H1 (cell line): Measurements from ENCODE around the gene ACAP1. TPM values are rescaled to one million over a fixed set of nuclear protein-coding genes. Genes with fewer than 3 reads are reported as not detected.

Experiments
- CTCF ChIA-PET: fragments of 300-600 bp; sonication (Branson Sonifier 250); formaldehyde crosslinking; loops from one replicate; lab custom pipeline; 2021; ENCODE audit not compliant: partially characterized antibody; lab: Charles Lee
- POLR2A ChIA-PET: fragments of 300-600 bp; sonication (Branson Sonifier 250); formaldehyde crosslinking; loops from one replicate; lab custom pipeline; 2021; ENCODE audit warnings: inconsistent platforms; ENCODE audit not compliant: partially characterized antibody; lab: Charles Lee
- DNase-seq, 2 experiments: peaks; one replicate each; pipeline versions ENCODE4 v3.0.0 to v3.0.0-alpha.2; 2010 to 2022; ENCODE audit warnings: low spot score in 2 of 2, low read depth in 1 of 2, mixed read lengths in 1 of 2
- FAIRE-seq: peaks from 2 replicates; lab custom pipeline; 2011; peaks lifted over from hg19 to GRCh38; lab: Jason Lieb, UNC
- H2AFZ ChIP-seq: 2 replicates; pipeline ENCODE4 v1.8.1; 2012; ENCODE audit warnings: low read length, inconsistent platforms
- H2AK5ac ChIP-seq: 2 replicates; pipeline ENCODE4 v1.6.1; 2013; ENCODE audit warnings: low read depth, low read length
- H2BK120ac ChIP-seq: replicated peaks from 2 replicates; pipeline ENCODE3; 2013; ENCODE audit warnings: low read depth, low read length, inconsistent platforms
- H2BK12ac ChIP-seq: 2 replicates; pipeline ENCODE4 v1.6.1; 2013; ENCODE audit warnings: low read depth, low read length
- H2BK15ac ChIP-seq: 2 replicates; pipeline ENCODE4 v1.6.1; 2013; ENCODE audit warnings: low read length
- H2BK20ac ChIP-seq: 2 replicates; pipeline ENCODE4 v1.6.1; 2013; ENCODE audit warnings: low read length
- H2BK5ac ChIP-seq: 2 replicates; pipeline ENCODE4 v1.6.1; 2013; ENCODE audit warnings: low read depth, low read length
- H3K14ac ChIP-seq: 2 replicates; pipeline ENCODE4 v1.6.1; 2013; ENCODE audit warnings: inconsistent platforms; ENCODE audit not compliant: insufficient read length
- H3K18ac ChIP-seq: 2 replicates; pipeline ENCODE4 v1.6.1; 2013; ENCODE audit warnings: low read length; ENCODE audit errors: extremely low read depth
- H3K23ac ChIP-seq: 2 replicates; pipeline ENCODE4 v1.6.1; 2013; ENCODE audit warnings: inconsistent platforms; ENCODE audit not compliant: insufficient read length
- H3K23me2 ChIP-seq: 2 replicates; pipeline ENCODE4 v1.6.1; 2013; ENCODE audit warnings: low read depth, low read length
- H3K27ac ChIP-seq: 2 replicates; pipeline ENCODE4 v1.6.1; 2011; ENCODE audit warnings: low read depth, low read length, inconsistent platforms
- H3K27me3 ChIP-seq, 4 experiments: replicated peaks in 1 of 4; 1 replicate in 1 of 4; 2 replicates in 3 of 4; pipeline versions ENCODE4 v1.6.1 to v1.8.1; 2011 to 2013; ENCODE audit warnings: low read length in 3 of 4, mild to moderate bottlenecking in 3 of 4, inconsistent platforms in 2 of 4, mixed read lengths in 2 of 4, moderate library complexity in 1 of 4; ENCODE audit not compliant: control insufficient read depth in 3 of 4, insufficient read depth in 3 of 4; ENCODE audit errors: extremely low read depth in 1 of 4
- H3K36me3 ChIP-seq, 4 experiments: 2 replicates each; pipeline versions ENCODE4 v1.6.1 to v1.8.1; 2011 to 2013; ENCODE audit warnings: mild to moderate bottlenecking in 4 of 4, low read length in 3 of 4, moderate library complexity in 2 of 4, control low read depth in 1 of 4, inconsistent platforms in 1 of 4; ENCODE audit not compliant: insufficient read depth in 4 of 4, control insufficient read depth in 2 of 4
- H3K4ac ChIP-seq: replicated peaks from 2 replicates; pipeline ENCODE3; 2013; ENCODE audit warnings: low read length, low read depth, mixed read lengths, inconsistent platforms; ENCODE audit not compliant: insufficient read length
- H3K4me1 ChIP-seq, 4 experiments: replicated peaks in 1 of 4; 1 replicate in 1 of 4; 2 replicates in 3 of 4; pipeline versions ENCODE4 v1.6.1 to v1.8.1; 2011 to 2013; ENCODE audit warnings: low read length in 3 of 4, inconsistent platforms in 2 of 4, mixed read lengths in 1 of 4; ENCODE audit not compliant: insufficient read depth in 4 of 4, control insufficient read depth in 3 of 4
- H3K4me2 ChIP-seq, 2 experiments: 2 replicates each; pipeline versions ENCODE4 v1.6.1 to v1.8.1; 2011 to 2013; ENCODE audit warnings: low read depth in 2 of 2, low read length in 2 of 2, control low read depth in 1 of 2, inconsistent platforms in 1 of 2, mild to moderate bottlenecking in 1 of 2; ENCODE audit not compliant: insufficient read depth in 1 of 2
- H3K4me3 ChIP-seq, 4 experiments: fragments of 200-600, 300-600 bp in 1 of 4; sonication (generic), shearing (Covaris generic), sonication (Bioruptor Twin) in 1 of 4; 2 replicates each; pipeline versions ENCODE4 v1.5.1 to v1.8.1; 2011 to 2016; ENCODE audit warnings: low read length in 4 of 4, low read depth in 3 of 4, control low read depth in 2 of 4, inconsistent platforms in 2 of 4, mild to moderate bottlenecking in 2 of 4, mixed read lengths in 1 of 4, moderate library complexity in 1 of 4; ENCODE audit not compliant: insufficient read depth in 2 of 4; ENCODE audit errors: extremely low read depth in 1 of 4
- H3K56ac ChIP-seq: replicated peaks from 2 replicates; pipeline ENCODE3; 2013; ENCODE audit warnings: low read depth, mild to moderate bottlenecking, mixed read lengths, low read length, inconsistent platforms; ENCODE audit not compliant: insufficient read length
- H3K79me1 ChIP-seq: 2 replicates; pipeline ENCODE4 v1.6.1; 2013; ENCODE audit warnings: low read depth, low read length, control low read depth
- H3K79me2 ChIP-seq, 2 experiments: 2 replicates each; pipeline versions ENCODE4 v1.6.1 to v1.8.1; 2012 to 2013; ENCODE audit warnings: low read length in 2 of 2, mild to moderate bottlenecking in 2 of 2, inconsistent platforms in 1 of 2; ENCODE audit not compliant: insufficient read depth in 2 of 2, control insufficient read depth in 1 of 2
- H3K9ac ChIP-seq, 4 experiments: replicated peaks in 1 of 4; 1 replicate in 1 of 4; 2 replicates in 3 of 4; pipeline versions ENCODE4 v1.6.1 to v1.8.1; 2011 to 2013; ENCODE audit warnings: low read depth in 3 of 4, low read length in 3 of 4, control low read depth in 2 of 4, mild to moderate bottlenecking in 2 of 4, moderate library complexity in 2 of 4, inconsistent platforms in 1 of 4; ENCODE audit errors: extremely low read depth in 1 of 4
- H3K9me3 ChIP-seq, 2 experiments: 2 replicates each; pipeline versions ENCODE4 v1.6.1 to v1.8.1; 2012 to 2013; ENCODE audit warnings: mild to moderate bottlenecking in 2 of 2, moderate library complexity in 2 of 2, control low read depth in 1 of 2, inconsistent platforms in 1 of 2, low read depth in 1 of 2, low read length in 1 of 2, mixed read lengths in 1 of 2; ENCODE audit not compliant: insufficient read depth in 2 of 2
- H4K20me1 ChIP-seq, 2 experiments: replicated peaks in 1 of 2; 2 replicates each; pipeline versions ENCODE3 to v1.8.1; 2011 to 2013; ENCODE audit warnings: inconsistent platforms in 2 of 2, low read length in 2 of 2, mild to moderate bottlenecking in 1 of 2; ENCODE audit not compliant: insufficient read depth in 2 of 2, control insufficient read depth in 1 of 2
- H4K5ac ChIP-seq: 2 replicates; pipeline ENCODE4 v1.6.1; 2013; ENCODE audit warnings: low read length, low read depth, mixed read lengths, inconsistent platforms; ENCODE audit not compliant: insufficient read length
- H4K8ac ChIP-seq: 2 replicates; pipeline ENCODE4 v1.8.0; 2013; ENCODE audit warnings: mild to moderate bottlenecking, moderate library complexity, low read length, inconsistent platforms; ENCODE audit not compliant: insufficient read depth; ENCODE audit errors: extremely low read depth
- H4K91ac ChIP-seq: replicated peaks from 2 replicates; pipeline ENCODE3; 2013; ENCODE audit warnings: low read length, mixed read lengths, inconsistent platforms; ENCODE audit not compliant: insufficient read length
- ASH2L ChIP-seq: fragments of 200-600, 300-600 bp; sonication (generic); IDR thresholded peaks from one replicate; pipeline ENCODE4 v1.7.1; 2017; ENCODE audit warnings: low read length
- CHD2 ChIP-seq: IDR thresholded peaks from 2 replicates; pipeline ENCODE4 v1.6.1; 2012; ENCODE audit warnings: low read length, improper control_type of control experiment
- EZH2 ChIP-seq: fragments of 200-600 bp; sonication (generic); IDR thresholded peaks from 2 replicates; pipeline ENCODE4 v1.7.1; 2012; ENCODE audit warnings: low read depth, mild to moderate bottlenecking, moderate library complexity, low read length, inconsistent platforms; ENCODE audit not compliant: severe bottlenecking
- PHF8 ChIP-seq: fragments of 200-600 bp; sonication (generic); conservative IDR thresholded peaks from 2 replicates; pipeline ENCODE4 v1.7.1; 2012; ENCODE audit warnings: low read depth, mild to moderate bottlenecking, inconsistent platforms, low read length, moderate library complexity
- POU5F1 ChIP-seq: IDR thresholded peaks from 2 replicates; pipeline ENCODE4 v1.6.1; 2011; ENCODE audit warnings: low read depth, mild to moderate bottlenecking, low read length, moderate library complexity
- SIRT6 ChIP-seq: IDR thresholded peaks from one replicate; pipeline ENCODE4 v1.7.1; 2012; ENCODE audit warnings: low read length, inconsistent platforms
- TBP ChIP-seq: IDR thresholded peaks from 2 replicates; pipeline ENCODE4 v1.6.1; 2011; ENCODE audit warnings: low read depth, low read length, improper control_type of control experiment
- WGBS, 2 experiments: shearing (Covaris generic) in 1 of 2; methylation state at CpG; one replicate each; pipeline versions ENCODE4 v1.1.6 to v1.1.7; 2013 to 2015; ENCODE audit warnings: low lambda C conversion rate in 2 of 2, mixed read lengths in 2 of 2, inconsistent platforms in 1 of 2, low coverage in 1 of 2, missing lambda C conversion rate in 1 of 2; ENCODE audit not compliant: insufficient replicate concordance in 2 of 2, insufficient coverage in 1 of 2, insufficient read length in 1 of 2; ENCODE audit errors: extremely low coverage in 1 of 2, missing lambda C conversion rate in 1 of 2; 5-methylcytosine and 5-hydroxymethylcytosine counted together
- polyA plus RNA-seq, 7 experiments: library from polyadenylated mRNA; depleted of rRNA in 3 of 7; stranded (reverse) in 5 of 7; unstranded in 2 of 7; fragments of >200 nt in 5 of 7; fragments of 200-250 nt in 2 of 7; gene quantifications; 1 replicate in 5 of 7; 2 replicates in 1 of 7; 4 replicates in 1 of 7; pipeline versions ENCODE4 v1.2.1 to v1.2.3, GENCODE V29; 2011 to 2013; ENCODE audit warnings: missing spikeins in 2 of 7, mixed read lengths in 2 of 7
- total RNA-seq: library from RNA; stranded (reverse); fragmentation: NEBNext Ultra II Directional; extraction: Animal tissue kit (Norgen Biotek cat#: 25700); gene quantifications from 2 replicates; pipeline ENCODE4 v1.2.1, GENCODE V29; 2021
- TF ChIP-seq, protein P1 (sequence below), 3 experiments: IDR thresholded peaks; 1 replicate in 2 of 3; 2 replicates in 1 of 3; pipeline versions ENCODE4 v1.5.1 to v1.6.1; 2011; ENCODE audit warnings: low read length in 3 of 3, mild to moderate bottlenecking in 3 of 3, inconsistent platforms in 2 of 3, low read depth in 1 of 3, moderate library complexity in 1 of 3; ENCODE audit not compliant: insufficient read depth in 1 of 3; ENCODE audit errors: control extremely low read depth in 1 of 3

The ACAP1 gene
- total and polyA plus RNA-seq, 2 of the 8 experiments (the other 6 are each of a cell fraction or from before 2014, with no cell fraction given), result 11.9 to 45.1 TPM

GRCh38 chr17:7380855-7381683 lies 44.7 kb downstream of the ACAP1 start, which contains the start of gene TNK1:
Gene TNK1 (plus strand): TSS chr17:7381089. CDS start chr17:7382927, 1,838 bp downstream.
- H3K56ac ChIP-seq, result no peak within 1 kb of the TSS
- TF ChIP-seq SIRT6 (no peak), EZH2 (peak; percentile 57), ASH2L (peak; percentile 35), PHF8 (0 out of 2 replicates have a peak, but pooled peaks have one; percentile 42), CHD2 (no peak), POU5F1 (no peak), TBP (peak; percentile 56)
- TF ChIP-seq, protein P1, sequence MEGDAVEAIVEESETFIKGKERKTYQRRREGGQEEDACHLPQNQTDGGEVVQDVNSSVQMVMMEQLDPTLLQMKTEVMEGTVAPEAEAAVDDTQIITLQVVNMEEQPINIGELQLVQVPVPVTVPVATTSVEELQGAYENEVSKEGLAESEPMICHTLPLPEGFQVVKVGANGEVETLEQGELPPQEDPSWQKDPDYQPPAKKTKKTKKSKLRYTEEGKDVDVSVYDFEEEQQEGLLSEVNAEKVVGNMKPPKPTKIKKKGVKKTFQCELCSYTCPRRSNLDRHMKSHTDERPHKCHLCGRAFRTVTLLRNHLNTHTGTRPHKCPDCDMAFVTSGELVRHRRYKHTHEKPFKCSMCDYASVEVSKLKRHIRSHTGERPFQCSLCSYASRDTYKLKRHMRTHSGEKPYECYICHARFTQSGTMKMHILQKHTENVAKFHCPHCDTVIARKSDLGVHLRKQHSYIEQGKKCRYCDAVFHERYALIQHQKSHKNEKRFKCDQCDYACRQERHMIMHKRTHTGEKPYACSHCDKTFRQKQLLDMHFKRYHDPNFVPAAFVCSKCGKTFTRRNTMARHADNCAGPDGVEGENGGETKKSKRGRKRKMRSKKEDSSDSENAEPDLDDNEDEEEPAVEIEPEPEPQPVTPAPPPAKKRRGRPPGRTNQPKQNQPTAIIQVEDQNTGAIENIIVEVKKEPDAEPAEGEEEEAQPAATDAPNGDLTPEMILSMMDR (IDR thresholded peaks at IDR 0.05; ENCODE audit: control extremely low read depth in 1 of 3, insufficient read depth in 1 of 3, low read depth in 1 of 3, low read length in 3 of 3), result peak in 2 of 3 experiments; percentile 6 to 14; a peak in 1 of 4 replicates

More at GRCh38 chr17:7380855-7381683, 44.7 kb downstream of the ACAP1 start, which contains the start of gene TNK1:
- Histone ChIP-seq H3K9ac (peak within 1 kb of the TSS in 2 of 4 experiments; percentile 40 to 43; a peak in 2 of 7 replicates), H2BK20ac (no peak within 1 kb of the TSS), H3K79me2 (no peaks in the 10 kb centered on the region), H3K4me1 (peaks cover 0 to 17% (median 10%) of the 10 kb centered on the region in 4 experiments; a peak in 6 of 7 replicates), H3K27me3 (peaks cover 0 to 39% (median 29%) of the 10 kb centered on the region in 4 experiments; a peak in 6 of 7 replicates), H3K79me1 (peaks cover 3% of the 10 kb centered on the region; the same call in 1 of the 2 replicates), H2BK120ac (no peak within 1 kb of the TSS), H2BK5ac (peak within 1 kb of the TSS; percentile 44; the same call in 1 of the 2 replicates), H2AK5ac (no peak within 1 kb of the TSS), H2BK12ac (peak within 1 kb of the TSS; percentile 82; the same call in 1 of the 2 replicates), H2BK15ac (peak within 1 kb of the TSS; percentile 88; the same call in 1 of the 2 replicates), H3K27ac (no peak within 1 kb of the TSS), H3K23ac (no peak within 1 kb of the TSS), H3K4me2 (peak within 1 kb of the TSS; percentile 66 to 83), H2AFZ (peak within 1 kb of the TSS; percentile 73; the same call in 1 of the 2 replicates), H3K23me2 (peaks cover 12% of the 10 kb centered on the region; the same call in 1 of the 2 replicates), H3K18ac (peak within 1 kb of the TSS; percentile 87), H3K9me3 (peaks cover 0 to 7% of the 10 kb centered on the region in 2 experiments; a peak in 1 of 4 replicates), H4K8ac (peak within 1 kb of the TSS; percentile 59), H4K91ac (no peak within 1 kb of the TSS), H4K20me1 (peaks cover 0 to 8% of the 10 kb centered on the region in 2 experiments), H3K14ac (no peak within 1 kb of the TSS), H3K36me3 (no peaks in the 10 kb centered on the region), H4K5ac (peak within 1 kb of the TSS; percentile 21), H3K4me3 (peak within 1 kb of the TSS; percentile 37 to 72 (median 56)), H3K4ac (no peak within 1 kb of the TSS)
- DNase-seq (peak in 1 of 2 experiments; percentile 82), FAIRE-seq (peak; percentile 45)
- ChIA-PET POLR2A (interaction anchor here (0.7 to 1.7 kb wide), 20 partner anchors 7 to 270 kb away, joined by 3 to 6 read pairs (median 4); partner anchors contain the start of genes ATP1B2, PLSCR3, TMEM95 and ZBTB4), CTCF (interaction anchor here (0.6 to 1.5 kb wide), 7 partner anchors 18 to 180 kb away, joined by 3 to 4 read pairs (median 3); partner anchors contain the start of genes NEURL4 and TMEM256)
- WGBS, 2 experiments, result 4% methylated on average over 29 of the region's 52 CpGs; no CpG with 5 or more reads in 1 of the 2 experiments
